A549 treated with AZD9567 at 1 μM for 4 hours (cell line): ENCODE data around the gene RYR3. TPM values are rescaled to one million over a fixed set of nuclear protein-coding genes. Genes with fewer than 3 reads are reported as not detected.

Source experiments
- total RNA-seq: library from RNA; stranded (reverse); fragments of 200-300 nt; extraction: Qiagen RNA extraction; gene quantifications from 5 replicates; pipeline ENCODE4 v1.2.3, GENCODE V29; 2022; ENCODE audit not compliant: insufficient read depth

Gene RYR3
- total RNA-seq, result 0.03 to 0.15 TPM (median 0.05 TPM) in 4 of 5 replicates, not detected in the other

GRCh38 chr15:33310481-33311311, at the start of gene RYR3:
RYR3 (plus strand) TSS chr15:33310967; CDS start chr15:33311046, 79 bp downstream.

Other genes starting within 250 kb of the RYR3 start
- 0.21 to 5.3 TPM (median 0.35 TPM) in 5 replicates for gene FMN1, start 116.3 kb upstream of the RYR3 start, total RNA-seq